Stimulated activated CD8-positive, alpha-beta memory T cell treated with anti-CD3 and anti-CD28 coated beads, Interleukin-4, amount 100 ng/mL, for 4 hours (primary cell): Measurements from ENCODE around the gene POLR1G.

Experiments used
- DNase-seq, 2 donors: peaks; one replicate each; pipeline ENCODE4 v3.0.0-alpha.2; 2020; ENCODE audit warnings: low read depth in 2 of 2, low spot score in 1 of 2

Gene POLR1G

DNA sequence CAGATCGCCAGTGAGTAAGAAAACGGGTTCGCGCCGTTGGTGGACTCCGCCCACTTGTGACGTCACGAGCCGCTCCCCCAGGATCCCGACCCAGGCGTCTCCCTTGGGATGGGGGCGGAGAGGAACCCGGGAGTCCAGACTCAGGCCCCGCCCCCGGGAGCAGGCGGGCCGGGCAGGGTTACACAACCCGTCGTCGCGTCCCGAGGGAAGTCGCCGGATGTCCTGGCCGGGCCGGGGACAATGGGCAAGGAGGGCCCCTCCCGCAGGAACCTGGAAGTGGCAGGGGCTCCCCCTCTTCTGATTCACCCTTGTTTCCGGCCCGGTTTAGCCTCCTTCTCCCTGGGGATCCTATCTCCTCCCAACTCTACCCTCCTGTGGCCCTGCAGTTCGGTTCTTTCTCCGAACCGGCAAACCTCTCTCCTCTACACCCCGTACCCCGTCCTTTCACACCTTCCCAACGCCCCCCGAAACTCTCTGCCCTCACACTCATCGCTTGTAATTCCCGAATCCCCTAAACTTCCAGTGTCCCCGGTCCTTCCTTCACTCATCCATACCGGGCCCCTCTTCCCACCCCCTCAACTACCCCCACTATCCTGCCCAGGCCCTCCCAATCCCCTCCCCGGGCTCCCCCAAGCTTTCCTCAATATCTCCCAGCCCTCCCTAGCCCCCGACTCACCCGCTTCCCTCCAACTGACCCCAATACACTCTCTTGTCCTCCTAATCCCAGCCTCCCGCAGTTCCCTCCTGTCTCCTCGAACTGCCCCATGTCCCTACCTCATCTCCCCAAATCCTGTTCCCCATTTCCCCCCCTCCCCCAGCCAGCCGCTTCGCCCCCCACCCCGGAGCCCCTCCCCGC lies 37.2 kb downstream of the POLR1G start:
- DNase-seq, result no peak

DNA sequence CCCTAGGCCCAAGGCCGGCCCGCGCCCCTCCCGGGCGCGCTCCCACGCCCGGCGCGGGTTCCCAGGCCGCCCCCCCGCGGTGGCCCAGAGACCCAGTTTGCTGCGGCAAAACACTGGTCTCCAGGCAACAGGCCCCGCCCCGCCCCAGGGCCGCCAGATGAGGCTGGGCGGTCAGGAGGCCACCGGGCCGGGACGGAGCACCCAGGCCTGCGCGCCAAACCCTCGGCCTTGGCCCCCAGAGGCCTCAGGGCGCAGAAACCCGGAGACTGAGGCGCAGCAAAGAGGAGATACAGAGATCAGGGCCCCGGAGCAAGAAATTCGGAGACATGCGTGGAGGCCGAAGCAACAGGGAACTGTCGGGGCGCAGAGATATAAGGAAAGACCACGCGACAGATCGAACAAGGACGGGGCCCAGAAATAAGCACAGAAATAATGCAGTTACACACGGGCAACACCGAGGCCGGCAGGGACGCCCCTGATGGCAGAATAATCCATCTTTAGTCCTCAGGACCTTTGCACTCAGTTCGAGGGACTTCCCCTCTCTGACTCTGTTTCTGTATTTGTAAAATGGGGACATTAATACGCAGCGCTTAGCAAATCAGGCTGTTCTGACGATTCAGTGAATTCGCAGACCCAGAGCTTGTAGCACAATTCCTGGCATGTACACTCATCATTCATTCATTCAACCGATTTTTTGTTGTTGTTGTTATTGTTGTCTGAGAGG lies 38.0 kb downstream of the POLR1G start:
- DNase-seq, result peak in 1 of 2 donors; percentile 65

DNA sequence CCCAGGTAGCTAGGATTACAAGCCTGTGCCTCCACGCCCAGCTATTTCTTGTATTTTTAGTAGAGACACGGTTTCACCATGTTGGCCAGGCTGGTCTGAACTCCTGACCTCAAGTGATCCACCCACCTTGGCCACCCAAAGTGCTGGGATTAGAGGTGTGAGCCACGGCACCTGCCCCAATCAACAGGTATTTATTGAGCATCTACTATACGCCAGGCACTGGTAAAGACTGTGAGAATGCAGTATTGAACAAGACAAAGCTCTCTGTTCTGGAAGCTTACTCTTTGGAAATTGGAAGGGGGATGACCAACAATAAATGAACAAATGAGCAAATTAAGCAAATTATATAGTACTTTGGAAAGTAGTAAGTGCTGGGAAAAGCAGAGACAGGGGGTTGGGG lies 38.7 kb downstream of the POLR1G start:
- DNase-seq, result no peak

DNA sequence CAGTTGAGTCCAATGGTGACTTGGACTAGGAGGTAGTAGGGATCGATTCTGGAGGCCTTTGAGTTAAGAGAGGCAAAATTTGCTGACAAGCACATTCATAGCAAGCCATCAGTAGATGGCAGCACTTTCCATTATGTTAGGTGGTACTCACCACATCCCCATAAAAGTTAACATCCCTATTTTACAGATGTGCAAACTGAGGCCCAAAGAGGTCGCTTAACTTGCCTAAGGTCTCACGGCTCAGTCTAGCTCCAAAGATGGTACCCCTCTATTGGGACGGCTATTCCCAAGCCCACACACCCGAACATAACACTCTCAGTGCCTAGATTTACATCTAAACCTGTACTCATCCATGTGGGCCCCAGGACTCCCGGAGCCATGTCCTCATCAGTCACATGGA lies 39.9 kb downstream of the POLR1G start:
- no peak for DNase-seq

GRCh38 chr19:45446944-45447343 lies 40.5 kb downstream of the POLR1G start:
- DNase-seq, result no peak

DNA sequence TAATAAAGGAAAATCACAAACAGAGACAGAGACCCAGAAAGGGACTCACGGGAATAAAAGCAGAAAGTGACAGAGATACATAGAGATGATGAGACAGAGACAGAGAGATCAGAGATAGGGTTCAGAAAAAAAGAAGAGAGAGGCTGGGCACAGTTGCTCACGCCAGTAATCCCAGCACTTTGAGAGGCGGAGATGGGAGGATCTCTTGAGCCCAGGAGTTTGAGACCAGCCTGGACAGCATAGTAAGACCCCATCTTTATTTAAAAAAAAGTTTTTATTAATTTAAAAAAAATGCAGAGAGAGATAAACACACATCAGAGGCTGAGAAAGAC lies 41.9 kb downstream of the POLR1G start:
- DNase-seq, result no peak

DNA sequence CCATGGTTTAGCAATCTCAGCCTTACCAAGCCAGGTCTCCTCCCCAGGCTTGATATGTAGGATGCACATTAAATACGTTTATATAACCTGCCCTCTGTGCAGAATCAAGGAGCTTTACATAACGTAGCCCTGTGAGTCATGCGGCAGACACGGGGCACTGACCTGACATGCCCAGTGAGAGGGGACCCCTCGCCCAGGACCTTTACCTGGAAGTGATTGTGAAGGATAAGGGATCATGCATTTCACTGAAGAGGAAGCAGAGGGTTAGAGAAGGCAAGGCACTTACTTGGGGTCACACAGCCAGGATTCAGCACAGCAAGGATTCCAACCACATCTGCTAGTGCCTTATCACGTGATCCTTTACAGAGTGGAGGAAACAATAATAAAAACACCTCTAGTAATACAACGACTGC lies 42.4 kb downstream of the POLR1G start:
- DNase-seq, result no peak

DNA sequence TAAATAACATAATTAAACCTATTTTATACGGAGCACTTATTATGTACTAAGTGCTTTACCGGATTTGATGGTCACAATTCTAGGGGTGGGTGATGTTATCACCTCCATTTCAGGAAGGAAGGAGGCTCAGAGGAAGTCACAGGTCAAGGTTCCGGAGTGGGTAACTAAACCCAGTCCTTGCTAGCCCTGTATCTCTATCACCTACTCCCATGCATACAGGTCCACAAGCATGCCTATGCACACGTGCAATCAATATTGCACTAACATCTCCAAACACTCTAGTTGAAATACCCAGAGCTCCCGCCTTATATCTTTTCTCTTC lies 43.5 kb downstream of the POLR1G start:
- DNase-seq, result no peak

DNA sequence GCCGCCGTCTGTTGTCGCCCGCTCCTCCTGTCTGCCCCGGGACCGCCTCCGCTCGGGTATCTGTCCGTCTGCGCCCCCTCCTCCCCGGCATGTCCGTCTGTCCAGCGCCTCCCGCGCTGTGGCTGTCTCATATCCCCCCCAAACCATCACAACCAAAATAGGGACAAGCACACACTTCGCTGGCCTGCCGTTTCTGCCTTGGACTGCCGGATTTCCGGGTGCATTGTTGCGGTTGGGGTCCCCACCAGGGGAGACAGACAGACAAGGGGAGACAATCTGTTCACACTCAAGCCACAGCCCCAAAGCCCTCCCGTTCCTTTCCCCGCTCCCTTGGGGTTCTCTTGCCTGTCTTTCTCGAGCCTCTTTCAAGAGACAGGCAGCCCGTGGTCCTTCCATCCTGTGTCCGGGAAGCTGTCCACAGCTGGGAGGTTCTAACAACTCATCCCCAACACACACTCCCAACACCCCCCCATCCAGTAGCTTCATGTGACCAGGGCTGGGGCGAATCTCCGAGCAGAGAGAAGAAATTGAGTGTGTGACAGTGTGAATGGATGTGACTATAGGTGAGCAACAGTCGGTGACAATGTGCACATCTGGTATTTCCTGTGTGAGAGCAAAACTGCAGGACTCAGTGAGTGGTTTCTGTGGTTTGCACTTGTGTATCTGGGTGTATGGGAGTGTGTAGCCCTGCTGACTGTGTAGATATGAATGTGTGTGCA lies 44.8 kb downstream of the POLR1G start:
- DNase-seq, result no peak

- no peak for DNase-seq
Observed at GRCh38 chr19:45451850-45452387, 45.5 kb downstream of the POLR1G start.

- DNase-seq, result peak in 1 of 2 donors; percentile 66
Observed at GRCh38 chr19:45455707-45456499, 49.5 kb downstream of the POLR1G start.

GRCh38 chr19:45456500-45456815 lies 50.0 kb downstream of the POLR1G start:
- no peak for DNase-seq

DNA sequence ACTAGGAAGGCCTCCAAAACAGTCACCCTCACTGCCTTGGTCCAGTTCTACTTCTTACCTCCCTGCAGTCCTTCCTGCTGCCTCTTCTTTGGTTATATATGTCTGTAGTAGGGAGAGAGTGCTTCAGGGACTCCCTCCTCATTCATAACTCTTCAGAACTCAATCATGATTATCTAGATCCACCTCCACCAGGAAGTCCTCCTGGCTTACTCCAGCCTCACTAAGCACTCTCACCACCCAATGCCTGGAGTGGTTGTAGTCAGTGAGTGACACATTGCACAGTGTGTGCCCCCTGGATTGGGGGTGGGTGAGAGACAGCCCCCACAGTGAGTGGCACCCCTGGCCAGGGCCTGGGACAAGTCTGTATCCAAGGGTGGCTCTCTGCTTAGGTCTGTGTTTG lies 51.3 kb downstream of the POLR1G start:
- no peak for DNase-seq
